H1 (cell line): ENCODE results near the gene ARHGEF28. TPM values are rescaled to one million over a fixed set of nuclear protein-coding genes. Genes with fewer than 3 reads are reported as not detected.

Source experiments
- CTCF ChIA-PET: fragments of 300-600 bp; sonication (Branson Sonifier 250); formaldehyde crosslinking; loops from one replicate; lab custom pipeline; 2021; ENCODE audit not compliant: partially characterized antibody; lab: Charles Lee
- POLR2A ChIA-PET: fragments of 300-600 bp; sonication (Branson Sonifier 250); formaldehyde crosslinking; loops from one replicate; lab custom pipeline; 2021; ENCODE audit warnings: inconsistent platforms; ENCODE audit not compliant: partially characterized antibody; lab: Charles Lee
- DNase-seq, 2 experiments: peaks; one replicate each; pipeline versions ENCODE4 v3.0.0 to v3.0.0-alpha.2; 2010 to 2022; ENCODE audit warnings: low spot score in 2 of 2, low read depth in 1 of 2, mixed read lengths in 1 of 2
- FAIRE-seq: peaks from 2 replicates; lab custom pipeline; 2011; peaks lifted over from hg19 to GRCh38; lab: Jason Lieb, UNC
- H2AFZ ChIP-seq: 2 replicates; pipeline ENCODE4 v1.8.1; 2012; ENCODE audit warnings: low read length, inconsistent platforms
- H2AK5ac ChIP-seq: 2 replicates; pipeline ENCODE4 v1.6.1; 2013; ENCODE audit warnings: low read depth, low read length
- H2BK120ac ChIP-seq: replicated peaks from 2 replicates; pipeline ENCODE3; 2013; ENCODE audit warnings: low read depth, low read length, inconsistent platforms
- H2BK12ac ChIP-seq: 2 replicates; pipeline ENCODE4 v1.6.1; 2013; ENCODE audit warnings: low read depth, low read length
- H2BK15ac ChIP-seq: 2 replicates; pipeline ENCODE4 v1.6.1; 2013; ENCODE audit warnings: low read length
- H2BK20ac ChIP-seq: 2 replicates; pipeline ENCODE4 v1.6.1; 2013; ENCODE audit warnings: low read length
- H2BK5ac ChIP-seq: 2 replicates; pipeline ENCODE4 v1.6.1; 2013; ENCODE audit warnings: low read depth, low read length
- H3K14ac ChIP-seq: 2 replicates; pipeline ENCODE4 v1.6.1; 2013; ENCODE audit warnings: inconsistent platforms; ENCODE audit not compliant: insufficient read length
- H3K18ac ChIP-seq: 2 replicates; pipeline ENCODE4 v1.6.1; 2013; ENCODE audit warnings: low read length; ENCODE audit errors: extremely low read depth
- H3K23ac ChIP-seq: 2 replicates; pipeline ENCODE4 v1.6.1; 2013; ENCODE audit warnings: inconsistent platforms; ENCODE audit not compliant: insufficient read length
- H3K23me2 ChIP-seq: 2 replicates; pipeline ENCODE4 v1.6.1; 2013; ENCODE audit warnings: low read depth, low read length
- H3K27ac ChIP-seq: 2 replicates; pipeline ENCODE4 v1.6.1; 2011; ENCODE audit warnings: low read depth, low read length, inconsistent platforms
- H3K27me3 ChIP-seq, 4 experiments: replicated peaks in 1 of 4; 1 replicate in 1 of 4; 2 replicates in 3 of 4; pipeline versions ENCODE4 v1.6.1 to v1.8.1; 2011 to 2013; ENCODE audit warnings: low read length in 3 of 4, mild to moderate bottlenecking in 3 of 4, inconsistent platforms in 2 of 4, mixed read lengths in 2 of 4, moderate library complexity in 1 of 4; ENCODE audit not compliant: control insufficient read depth in 3 of 4, insufficient read depth in 3 of 4; ENCODE audit errors: extremely low read depth in 1 of 4
- H3K36me3 ChIP-seq, 4 experiments: 2 replicates each; pipeline versions ENCODE4 v1.6.1 to v1.8.1; 2011 to 2013; ENCODE audit warnings: mild to moderate bottlenecking in 4 of 4, low read length in 3 of 4, moderate library complexity in 2 of 4, control low read depth in 1 of 4, inconsistent platforms in 1 of 4; ENCODE audit not compliant: insufficient read depth in 4 of 4, control insufficient read depth in 2 of 4
- H3K4ac ChIP-seq: replicated peaks from 2 replicates; pipeline ENCODE3; 2013; ENCODE audit warnings: low read length, low read depth, mixed read lengths, inconsistent platforms; ENCODE audit not compliant: insufficient read length
- H3K4me1 ChIP-seq, 4 experiments: replicated peaks in 1 of 4; 1 replicate in 1 of 4; 2 replicates in 3 of 4; pipeline versions ENCODE4 v1.6.1 to v1.8.1; 2011 to 2013; ENCODE audit warnings: low read length in 3 of 4, inconsistent platforms in 2 of 4, mixed read lengths in 1 of 4; ENCODE audit not compliant: insufficient read depth in 4 of 4, control insufficient read depth in 3 of 4
- H3K4me2 ChIP-seq, 2 experiments: 2 replicates each; pipeline versions ENCODE4 v1.6.1 to v1.8.1; 2011 to 2013; ENCODE audit warnings: low read depth in 2 of 2, low read length in 2 of 2, control low read depth in 1 of 2, inconsistent platforms in 1 of 2, mild to moderate bottlenecking in 1 of 2; ENCODE audit not compliant: insufficient read depth in 1 of 2
- H3K4me3 ChIP-seq, 4 experiments: fragments of 200-600, 300-600 bp in 1 of 4; sonication (generic), shearing (Covaris generic), sonication (Bioruptor Twin) in 1 of 4; 2 replicates each; pipeline versions ENCODE4 v1.5.1 to v1.8.1; 2011 to 2016; ENCODE audit warnings: low read length in 4 of 4, low read depth in 3 of 4, control low read depth in 2 of 4, inconsistent platforms in 2 of 4, mild to moderate bottlenecking in 2 of 4, mixed read lengths in 1 of 4, moderate library complexity in 1 of 4; ENCODE audit not compliant: insufficient read depth in 2 of 4; ENCODE audit errors: extremely low read depth in 1 of 4
- H3K56ac ChIP-seq: replicated peaks from 2 replicates; pipeline ENCODE3; 2013; ENCODE audit warnings: low read depth, mild to moderate bottlenecking, mixed read lengths, low read length, inconsistent platforms; ENCODE audit not compliant: insufficient read length
- H3K79me1 ChIP-seq: 2 replicates; pipeline ENCODE4 v1.6.1; 2013; ENCODE audit warnings: low read depth, low read length, control low read depth
- H3K79me2 ChIP-seq, 2 experiments: 2 replicates each; pipeline versions ENCODE4 v1.6.1 to v1.8.1; 2012 to 2013; ENCODE audit warnings: low read length in 2 of 2, mild to moderate bottlenecking in 2 of 2, inconsistent platforms in 1 of 2; ENCODE audit not compliant: insufficient read depth in 2 of 2, control insufficient read depth in 1 of 2
- H3K9ac ChIP-seq, 4 experiments: replicated peaks in 1 of 4; 1 replicate in 1 of 4; 2 replicates in 3 of 4; pipeline versions ENCODE4 v1.6.1 to v1.8.1; 2011 to 2013; ENCODE audit warnings: low read depth in 3 of 4, low read length in 3 of 4, control low read depth in 2 of 4, mild to moderate bottlenecking in 2 of 4, moderate library complexity in 2 of 4, inconsistent platforms in 1 of 4; ENCODE audit errors: extremely low read depth in 1 of 4
- H3K9me3 ChIP-seq, 2 experiments: 2 replicates each; pipeline versions ENCODE4 v1.6.1 to v1.8.1; 2012 to 2013; ENCODE audit warnings: mild to moderate bottlenecking in 2 of 2, moderate library complexity in 2 of 2, control low read depth in 1 of 2, inconsistent platforms in 1 of 2, low read depth in 1 of 2, low read length in 1 of 2, mixed read lengths in 1 of 2; ENCODE audit not compliant: insufficient read depth in 2 of 2
- H4K20me1 ChIP-seq, 2 experiments: replicated peaks in 1 of 2; 2 replicates each; pipeline versions ENCODE3 to v1.8.1; 2011 to 2013; ENCODE audit warnings: inconsistent platforms in 2 of 2, low read length in 2 of 2, mild to moderate bottlenecking in 1 of 2; ENCODE audit not compliant: insufficient read depth in 2 of 2, control insufficient read depth in 1 of 2
- H4K5ac ChIP-seq: 2 replicates; pipeline ENCODE4 v1.6.1; 2013; ENCODE audit warnings: low read length, low read depth, mixed read lengths, inconsistent platforms; ENCODE audit not compliant: insufficient read length
- H4K8ac ChIP-seq: 2 replicates; pipeline ENCODE4 v1.8.0; 2013; ENCODE audit warnings: mild to moderate bottlenecking, moderate library complexity, low read length, inconsistent platforms; ENCODE audit not compliant: insufficient read depth; ENCODE audit errors: extremely low read depth
- H4K91ac ChIP-seq: replicated peaks from 2 replicates; pipeline ENCODE3; 2013; ENCODE audit warnings: low read length, mixed read lengths, inconsistent platforms; ENCODE audit not compliant: insufficient read length
- BACH1 ChIP-seq: IDR thresholded peaks from 2 replicates; pipeline ENCODE4 v1.6.1; 2012; ENCODE audit warnings: low read length, improper control_type of control experiment
- BRCA1 ChIP-seq: IDR thresholded peaks from 2 replicates; pipeline ENCODE4 v1.6.1; 2012; ENCODE audit warnings: low read depth, low read length, improper control_type of control experiment
- E2F6 ChIP-seq: IDR thresholded peaks from 2 replicates; pipeline ENCODE4 v1.6.1; 2012; ENCODE audit warnings: inconsistent platforms
- EZH2 ChIP-seq: fragments of 200-600 bp; sonication (generic); IDR thresholded peaks from 2 replicates; pipeline ENCODE4 v1.7.1; 2012; ENCODE audit warnings: low read depth, mild to moderate bottlenecking, moderate library complexity, low read length, inconsistent platforms; ENCODE audit not compliant: severe bottlenecking
- GABPA ChIP-seq: IDR thresholded peaks from 2 replicates; pipeline ENCODE4 v1.6.1; 2011; ENCODE audit warnings: mild to moderate bottlenecking, low read length, moderate library complexity, borderline replicate concordance; ENCODE audit not compliant: insufficient read depth
- GTF2F1 ChIP-seq: IDR thresholded peaks from 2 replicates; pipeline ENCODE4 v1.6.1; 2012; ENCODE audit warnings: low read depth, low read length, improper control_type of control experiment, borderline replicate concordance
- HDAC6 ChIP-seq: IDR thresholded peaks from one replicate; pipeline ENCODE4 v1.7.1; 2012; ENCODE audit warnings: low read depth, mild to moderate bottlenecking, inconsistent platforms, low read length, moderate library complexity
- MAX ChIP-seq: IDR thresholded peaks from 2 replicates; pipeline ENCODE4 v1.6.1; 2012; ENCODE audit warnings: inconsistent platforms
- PHF8 ChIP-seq: fragments of 200-600 bp; sonication (generic); conservative IDR thresholded peaks from 2 replicates; pipeline ENCODE4 v1.7.1; 2012; ENCODE audit warnings: low read depth, mild to moderate bottlenecking, inconsistent platforms, low read length, moderate library complexity
- POLR2AphosphoS5 ChIP-seq: IDR thresholded peaks from 2 replicates; pipeline ENCODE4 v1.6.1; 2011; ENCODE audit warnings: low read depth, low read length
- RXRA ChIP-seq: IDR thresholded peaks from 2 replicates; pipeline ENCODE4 v1.6.1; 2011; ENCODE audit warnings: low read depth, mild to moderate bottlenecking, low read length, moderate library complexity; ENCODE audit not compliant: insufficient read depth
- SP2 ChIP-seq: IDR thresholded peaks from 2 replicates; pipeline ENCODE4 v1.6.1; 2012; ENCODE audit warnings: mild to moderate bottlenecking, low read length, inconsistent platforms
- TEAD4 ChIP-seq: IDR thresholded peaks from 2 replicates; pipeline ENCODE4 v1.6.1; 2012; ENCODE audit warnings: low read depth, low read length, inconsistent platforms, mixed read lengths
- WGBS, 2 experiments: shearing (Covaris generic) in 1 of 2; methylation state at CpG; one replicate each; pipeline versions ENCODE4 v1.1.6 to v1.1.7; 2013 to 2015; ENCODE audit warnings: low lambda C conversion rate in 2 of 2, mixed read lengths in 2 of 2, inconsistent platforms in 1 of 2, low coverage in 1 of 2, missing lambda C conversion rate in 1 of 2; ENCODE audit not compliant: insufficient replicate concordance in 2 of 2, insufficient coverage in 1 of 2, insufficient read length in 1 of 2; ENCODE audit errors: extremely low coverage in 1 of 2, missing lambda C conversion rate in 1 of 2; 5-methylcytosine and 5-hydroxymethylcytosine counted together
- polyA plus RNA-seq, 7 experiments: library from polyadenylated mRNA; depleted of rRNA in 3 of 7; stranded (reverse) in 5 of 7; unstranded in 2 of 7; fragments of >200 nt in 5 of 7; fragments of 200-250 nt in 2 of 7; gene quantifications; 1 replicate in 5 of 7; 2 replicates in 1 of 7; 4 replicates in 1 of 7; pipeline versions ENCODE4 v1.2.1 to v1.2.3, GENCODE V29; 2011 to 2013; ENCODE audit warnings: missing spikeins in 2 of 7, mixed read lengths in 2 of 7
- total RNA-seq: library from RNA; stranded (reverse); fragmentation: NEBNext Ultra II Directional; extraction: Animal tissue kit (Norgen Biotek cat#: 25700); gene quantifications from 2 replicates; pipeline ENCODE4 v1.2.1, GENCODE V29; 2021

ARHGEF28 gene
- total and polyA plus RNA-seq, 2 of the 8 experiments (the other 6 are each of a cell fraction or from before 2014, with no cell fraction given): 0.33 to 1.0 TPM

- no peak overlapping the region for H2BK5ac ChIP-seq
- no peaks in the 10 kb centered on the region for H3K23me2 ChIP-seq
- no peaks in the 10 kb centered on the region for H4K20me1 ChIP-seq
- WGBS, 2 experiments: 84% methylated on average over 2 of the region's 2 CpGs; no CpG with 5 or more reads in 1 of the 2 experiments
- H3K4me2 ChIP-seq: no peak overlapping the region
- H3K4me3 ChIP-seq: no peak overlapping the region
- H4K5ac ChIP-seq: no peak overlapping the region
- ChIA-PET CTCF (interaction anchor here (1.1 kb wide), 1 partner anchor 36 kb away, joined by 3 read pairs; no protein-coding TSS in a partner anchor), POLR2A (interaction anchor here (0.9 kb wide), 1 partner anchor 9 kb away, joined by 3 read pairs; no protein-coding TSS in a partner anchor)
- no peak overlapping the region for H3K23ac ChIP-seq
- no peak overlapping the region for H2BK12ac ChIP-seq
- no peaks in the 10 kb centered on the region for H3K79me1 ChIP-seq
- H3K27me3 ChIP-seq: no peaks in the 10 kb centered on the region
- no peak overlapping the region for H4K91ac ChIP-seq
- no peaks in the 10 kb centered on the region for H3K36me3 ChIP-seq
- no peak overlapping the region for H3K18ac ChIP-seq
- H3K4ac ChIP-seq: no peak overlapping the region
- DNase-seq: no peak
- no peak overlapping the region for H2AFZ ChIP-seq
- H3K27ac ChIP-seq: no peak overlapping the region
- H2BK15ac ChIP-seq: no peak overlapping the region
- no peak overlapping the region for H2BK120ac ChIP-seq
- H3K14ac ChIP-seq: no peak overlapping the region
- no peak overlapping the region for H3K56ac ChIP-seq
- H2AK5ac ChIP-seq: no peak overlapping the region
- H3K4me1 ChIP-seq: peaks cover 0 to 2% (median 0%) of the 10 kb centered on the region in 4 experiments; a peak in 1 of 7 replicates
- H3K9ac ChIP-seq: no peak overlapping the region
- no peak overlapping the region for H4K8ac ChIP-seq
- no peak for FAIRE-seq
- no peak overlapping the region for H2BK20ac ChIP-seq
- H3K79me2 ChIP-seq: no peaks in the 10 kb centered on the region
- no peaks in the 10 kb centered on the region for H3K9me3 ChIP-seq
- TF ChIP-seq GABPA: no peak
- no peak for TF ChIP-seq POLR2AphosphoS5
- TF ChIP-seq EZH2: no peak
- no peak for TF ChIP-seq TEAD4
- no peak for TF ChIP-seq BACH1
- TF ChIP-seq RXRA: no peak
- no peak for TF ChIP-seq SP2
- no peak for TF ChIP-seq BRCA1
- TF ChIP-seq GTF2F1: no peak
- TF ChIP-seq E2F6: no peak
- no peak for TF ChIP-seq HDAC6
- TF ChIP-seq PHF8: no peak
- TF ChIP-seq MAX: no peak
These were observed 120.6 kb downstream of the ARHGEF28 start for GRCh38 chr5:73746608-73747007.
